ENCODE data around the gene RANBP17. TPM values are rescaled to one million over a fixed set of nuclear protein-coding genes. Genes with fewer than 3 reads are reported as not detected.

The RANBP17 gene
- total RNA-seq, 2 experiments from 2014 or later, result not detected

- H3K9me3 Mint-ChIP-seq, result peaks cover 19% of the 10 kb centered on the region
- intact Hi-C loops (cut with micrococcal nuclease), result no loop called here
- H3K4me1 Mint-ChIP-seq (ENCODE audit: low read depth), result no peaks in the 10 kb centered on the region
- H3K4me3 Mint-ChIP-seq, result no peak overlapping the region
- no peaks in the 10 kb centered on the region for H3K36me3 Mint-ChIP-seq
- no peaks in the 10 kb centered on the region for H3K27me3 Mint-ChIP-seq
- POLR2A ChIA-PET, result no interaction called here
- CTCF ChIA-PET, result no interaction called here
- no peak for DNase-seq
- H3K27ac Mint-ChIP-seq, result no peak overlapping the region
These were observed 14.0 kb downstream of the RANBP17 start for GRCh38 chr5:170875811-170876210.

GRCh38 chr5:170880084-170880483, 18.3 kb downstream of the RANBP17 start:
- Mint-ChIP-seq H3K27ac (no peak overlapping the region), H3K4me1 (ENCODE audit: low read depth) (no peaks in the 10 kb centered on the region), H3K36me3 (no peaks in the 10 kb centered on the region), H3K9me3 (no peaks in the 10 kb centered on the region), H3K4me3 (no peak overlapping the region), H3K27me3 (no peaks in the 10 kb centered on the region)
- intact Hi-C loops (cut with micrococcal nuclease), result no loop called here
- ChIA-PET CTCF (no interaction called here), POLR2A (no interaction called here)
- DNase-seq, result no peak

- Mint-ChIP-seq H3K4me1 (ENCODE audit: low read depth) (no peaks in the 10 kb centered on the region), H3K36me3 (no peaks in the 10 kb centered on the region), H3K27ac (no peak overlapping the region), H3K27me3 (no peaks in the 10 kb centered on the region), H3K4me3 (no peak overlapping the region), H3K9me3 (no peaks in the 10 kb centered on the region)
- ChIA-PET CTCF (interaction anchor here (0.9 kb wide), 1 partner anchor 17 kb away, joined by 4 read pairs; no protein-coding TSS in a partner anchor), POLR2A (no interaction called here)
- intact Hi-C loops (cut with micrococcal nuclease), result no loop called here
- DNase-seq, result no peak
These were observed 20.5 kb downstream of the RANBP17 start for GRCh38 chr5:170882345-170882744.

- ChIA-PET POLR2A (no interaction called here), CTCF (no interaction called here)
- H3K4me3 Mint-ChIP-seq, result no peak overlapping the region
- no peak for DNase-seq
- no peaks in the 10 kb centered on the region for H3K27me3 Mint-ChIP-seq
- intact Hi-C loops (cut with micrococcal nuclease), result no loop called here
- no peaks in the 10 kb centered on the region for H3K36me3 Mint-ChIP-seq
- H3K27ac Mint-ChIP-seq, result no peak overlapping the region
- H3K9me3 Mint-ChIP-seq, result no peaks in the 10 kb centered on the region
- no peaks in the 10 kb centered on the region for H3K4me1 Mint-ChIP-seq (ENCODE audit: low read depth)
These were observed 23.4 kb downstream of the RANBP17 start for GRCh38 chr5:170885256-170885655.

- DNase-seq, result no peak
- Mint-ChIP-seq H3K9me3 (no peaks in the 10 kb centered on the region), H3K4me1 (ENCODE audit: low read depth) (no peaks in the 10 kb centered on the region), H3K27me3 (no peaks in the 10 kb centered on the region), H3K27ac (no peak overlapping the region), H3K4me3 (no peak overlapping the region), H3K36me3 (no peaks in the 10 kb centered on the region)
- POLR2A ChIA-PET, result no interaction called here
- CTCF ChIA-PET, result interaction anchor here (0.6 kb wide), 1 partner anchor 141 kb away, joined by 3 read pairs; no protein-coding TSS in a partner anchor
- intact Hi-C loops (cut with micrococcal nuclease), result no loop called here
These were observed 24.0 kb downstream of the RANBP17 start for GRCh38 chr5:170885809-170886208.

- Mint-ChIP-seq H3K4me1 (ENCODE audit: low read depth) (no peaks in the 10 kb centered on the region), H3K27me3 (no peaks in the 10 kb centered on the region), H3K27ac (no peak overlapping the region), H3K9me3 (no peaks in the 10 kb centered on the region), H3K36me3 (no peaks in the 10 kb centered on the region), H3K4me3 (no peak overlapping the region)
- no peak for DNase-seq
- ChIA-PET POLR2A (no interaction called here), CTCF (interaction anchor here (0.6 kb wide), 1 partner anchor 142 kb away, joined by 3 read pairs; no protein-coding TSS in a partner anchor)
- intact Hi-C loops (cut with micrococcal nuclease), result no loop called here
These were observed 24.5 kb downstream of the RANBP17 start for GRCh38 chr5:170886210-170886894.

GRCh38 chr5:170892196-170892595, 30.4 kb downstream of the RANBP17 start:
- ChIA-PET POLR2A (no interaction called here), CTCF (no interaction called here)
- Mint-ChIP-seq H3K9me3 (no peaks in the 10 kb centered on the region), H3K4me1 (ENCODE audit: low read depth) (no peaks in the 10 kb centered on the region), H3K27me3 (no peaks in the 10 kb centered on the region), H3K27ac (no peak overlapping the region), H3K4me3 (no peak overlapping the region), H3K36me3 (no peaks in the 10 kb centered on the region)
- intact Hi-C loops (cut with micrococcal nuclease), result no loop called here
- DNase-seq, result no peak

- DNase-seq, result no peak
- Mint-ChIP-seq H3K36me3 (no peaks in the 10 kb centered on the region), H3K4me1 (ENCODE audit: low read depth) (no peaks in the 10 kb centered on the region), H3K27me3 (no peaks in the 10 kb centered on the region), H3K4me3 (no peak overlapping the region), H3K9me3 (peaks cover 4% of the 10 kb centered on the region), H3K27ac (no peak overlapping the region)
- ChIA-PET POLR2A (no interaction called here), CTCF (interaction anchor here (0.6 kb wide), 1 partner anchor 286 kb away, joined by 3 read pairs; no protein-coding TSS in a partner anchor)
- intact Hi-C loops (cut with micrococcal nuclease), result no loop called here
These were observed 32.8 kb downstream of the RANBP17 start for GRCh38 chr5:170894665-170895064.

GRCh38 chr5:170896779-170897178, 35.0 kb downstream of the RANBP17 start:
- no peaks in the 10 kb centered on the region for H3K27me3 Mint-ChIP-seq
- no peak overlapping the region for H3K4me3 Mint-ChIP-seq
- H3K27ac Mint-ChIP-seq, result no peak overlapping the region
- DNase-seq, result no peak
- intact Hi-C loops (cut with micrococcal nuclease), result no loop called here
- H3K36me3 Mint-ChIP-seq, result no peaks in the 10 kb centered on the region
- no peaks in the 10 kb centered on the region for H3K4me1 Mint-ChIP-seq (ENCODE audit: low read depth)
- ChIA-PET CTCF (no interaction called here), POLR2A (no interaction called here)
- peaks cover 18% of the 10 kb centered on the region for H3K9me3 Mint-ChIP-seq

- Mint-ChIP-seq H3K36me3 (no peaks in the 10 kb centered on the region), H3K4me3 (no peak overlapping the region), H3K27me3 (no peaks in the 10 kb centered on the region), H3K27ac (no peak overlapping the region), H3K4me1 (ENCODE audit: low read depth) (no peaks in the 10 kb centered on the region), H3K9me3 (peaks cover 18% of the 10 kb centered on the region)
- CTCF ChIA-PET, result no interaction called here
- POLR2A ChIA-PET, result no interaction called here
- no peak for DNase-seq
- intact Hi-C loops (cut with micrococcal nuclease), result no loop called here
These were observed 41.3 kb downstream of the RANBP17 start for GRCh38 chr5:170903075-170903474.

GRCh38 chr5:170907758-170908157, 45.9 kb downstream of the RANBP17 start:
- Mint-ChIP-seq H3K36me3 (no peaks in the 10 kb centered on the region), H3K27me3 (no peaks in the 10 kb centered on the region), H3K4me1 (ENCODE audit: low read depth) (no peaks in the 10 kb centered on the region), H3K4me3 (no peak overlapping the region), H3K27ac (no peak overlapping the region), H3K9me3 (no peaks in the 10 kb centered on the region)
- POLR2A ChIA-PET, result no interaction called here
- DNase-seq, result no peak
- intact Hi-C loops (cut with micrococcal nuclease), result no loop called here
- CTCF ChIA-PET, result no interaction called here

- H3K4me1 Mint-ChIP-seq (ENCODE audit: low read depth), result no peaks in the 10 kb centered on the region
- intact Hi-C loops (cut with micrococcal nuclease), result no loop called here
- H3K9me3 Mint-ChIP-seq, result no peaks in the 10 kb centered on the region
These were observed 51.8 kb downstream of the RANBP17 start for GRCh38 chr5:170913573-170913972.

GRCh38 chr5:170917113-170917512, 55.3 kb downstream of the RANBP17 start:
- CTCF ChIA-PET, result no interaction called here

More at GRCh38 chr5:170913573-170913972, 51.8 kb downstream of the RANBP17 start:
- no peaks in the 10 kb centered on the region for H3K27me3 Mint-ChIP-seq
- no peak overlapping the region for H3K4me3 Mint-ChIP-seq
- H3K36me3 Mint-ChIP-seq, result no peaks in the 10 kb centered on the region
- DNase-seq, result no peak
- H3K27ac Mint-ChIP-seq, result no peak overlapping the region
- CTCF ChIA-PET, result no interaction called here
- POLR2A ChIA-PET, result no interaction called here

More at GRCh38 chr5:170917113-170917512, 55.3 kb downstream of the RANBP17 start:
- Mint-ChIP-seq H3K27me3 (no peaks in the 10 kb centered on the region), H3K4me1 (ENCODE audit: low read depth) (no peaks in the 10 kb centered on the region), H3K36me3 (no peaks in the 10 kb centered on the region), H3K27ac (no peak overlapping the region), H3K4me3 (no peak overlapping the region), H3K9me3 (no peaks in the 10 kb centered on the region)
- intact Hi-C loops (cut with micrococcal nuclease), result no loop called here
- no peak for DNase-seq
- POLR2A ChIA-PET, result no interaction called here
